Ovary (tissue), 3 donors: ENCODE results near the gene TET1.

ENCODE experiments used
- EP300 ChIP-seq: sonication (generic); formaldehyde crosslinking; IDR thresholded peaks from one replicate; pipeline ENCODE4 v1.6.1; 2017; ENCODE audit warnings: antibody characterized with exemption
- TF ChIP-seq, protein P1 (sequence below), 3 donors: fragments of 450-650 bp in 2 of 3; fragments of 200-600 bp in 1 of 3; IDR thresholded peaks; one replicate each; pipeline versions ENCODE4 v1.5.1 to v1.8.0; 2016 to 2022; ENCODE audit warnings: antibody characterized with exemption in 3 of 3, mild to moderate bottlenecking in 1 of 3
- donor health status: DM: no; HTN: no; CAD: no.

DNA sequence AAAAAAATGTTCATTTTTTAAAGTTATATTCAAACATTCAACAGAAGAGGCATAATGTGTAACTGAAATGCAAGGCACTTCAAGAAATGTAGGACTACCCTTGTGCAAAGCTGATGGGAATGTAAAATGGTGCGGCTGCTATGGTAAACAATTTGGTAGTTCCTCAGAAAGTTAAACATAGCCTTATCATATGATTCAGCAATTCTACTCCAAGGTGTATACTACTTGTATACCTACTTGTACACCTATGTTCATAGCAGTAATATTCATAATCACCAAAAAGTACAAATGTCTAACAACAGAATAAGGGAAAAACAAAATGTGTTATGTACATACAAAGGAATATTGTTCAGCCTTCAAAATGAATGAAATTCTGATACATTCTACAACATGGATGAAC is 37.3 kb downstream of the TET1 start:
- TF ChIP-seq, protein P1, sequence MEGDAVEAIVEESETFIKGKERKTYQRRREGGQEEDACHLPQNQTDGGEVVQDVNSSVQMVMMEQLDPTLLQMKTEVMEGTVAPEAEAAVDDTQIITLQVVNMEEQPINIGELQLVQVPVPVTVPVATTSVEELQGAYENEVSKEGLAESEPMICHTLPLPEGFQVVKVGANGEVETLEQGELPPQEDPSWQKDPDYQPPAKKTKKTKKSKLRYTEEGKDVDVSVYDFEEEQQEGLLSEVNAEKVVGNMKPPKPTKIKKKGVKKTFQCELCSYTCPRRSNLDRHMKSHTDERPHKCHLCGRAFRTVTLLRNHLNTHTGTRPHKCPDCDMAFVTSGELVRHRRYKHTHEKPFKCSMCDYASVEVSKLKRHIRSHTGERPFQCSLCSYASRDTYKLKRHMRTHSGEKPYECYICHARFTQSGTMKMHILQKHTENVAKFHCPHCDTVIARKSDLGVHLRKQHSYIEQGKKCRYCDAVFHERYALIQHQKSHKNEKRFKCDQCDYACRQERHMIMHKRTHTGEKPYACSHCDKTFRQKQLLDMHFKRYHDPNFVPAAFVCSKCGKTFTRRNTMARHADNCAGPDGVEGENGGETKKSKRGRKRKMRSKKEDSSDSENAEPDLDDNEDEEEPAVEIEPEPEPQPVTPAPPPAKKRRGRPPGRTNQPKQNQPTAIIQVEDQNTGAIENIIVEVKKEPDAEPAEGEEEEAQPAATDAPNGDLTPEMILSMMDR (IDR thresholded peaks at IDR 0.05) = no peak
- no peak for TF ChIP-seq EP300
